GM12891 (cell line): ENCODE measurements around the gene WNT7B.

Experiments used
- POLR2A ChIP-seq: IDR thresholded peaks from 2 replicates; pipeline ENCODE4 v1.6.1; 2011; ENCODE audit warnings: low read depth, low read length, control low read depth
- POLR2AphosphoS5 ChIP-seq: IDR thresholded peaks from 2 replicates; pipeline ENCODE4 v1.6.1; 2011; ENCODE audit warnings: low read depth, low read length, control low read depth
- POU2F2 ChIP-seq: IDR thresholded peaks from 2 replicates; pipeline ENCODE4 v1.6.1; 2011; ENCODE audit warnings: low read depth, mild to moderate bottlenecking, control low read depth, low read length, moderate library complexity
- SPI1 ChIP-seq: IDR thresholded peaks from 2 replicates; pipeline ENCODE4 v1.6.1; 2011; ENCODE audit warnings: low read depth, low read length, control low read depth
- TAF1 ChIP-seq: IDR thresholded peaks from 2 replicates; pipeline ENCODE4 v1.6.1; 2011; ENCODE audit warnings: low read depth, low read length, control low read depth

GRCh38 chr22:45892681-45893461, 84.1 kb downstream of the WNT7B start:
- TF ChIP-seq POLR2A (no peak), SPI1 (no peak), POU2F2 (no peak), POLR2AphosphoS5 (no peak), TAF1 (no peak)
